ENCODE data around the gene MRLN.
"Not testable (repeated sequence)": the region's sequence is repeated elsewhere in the genome, so short reads cannot be mapped to it uniquely, and the experiment has no call there.

The MRLN gene

DNA sequence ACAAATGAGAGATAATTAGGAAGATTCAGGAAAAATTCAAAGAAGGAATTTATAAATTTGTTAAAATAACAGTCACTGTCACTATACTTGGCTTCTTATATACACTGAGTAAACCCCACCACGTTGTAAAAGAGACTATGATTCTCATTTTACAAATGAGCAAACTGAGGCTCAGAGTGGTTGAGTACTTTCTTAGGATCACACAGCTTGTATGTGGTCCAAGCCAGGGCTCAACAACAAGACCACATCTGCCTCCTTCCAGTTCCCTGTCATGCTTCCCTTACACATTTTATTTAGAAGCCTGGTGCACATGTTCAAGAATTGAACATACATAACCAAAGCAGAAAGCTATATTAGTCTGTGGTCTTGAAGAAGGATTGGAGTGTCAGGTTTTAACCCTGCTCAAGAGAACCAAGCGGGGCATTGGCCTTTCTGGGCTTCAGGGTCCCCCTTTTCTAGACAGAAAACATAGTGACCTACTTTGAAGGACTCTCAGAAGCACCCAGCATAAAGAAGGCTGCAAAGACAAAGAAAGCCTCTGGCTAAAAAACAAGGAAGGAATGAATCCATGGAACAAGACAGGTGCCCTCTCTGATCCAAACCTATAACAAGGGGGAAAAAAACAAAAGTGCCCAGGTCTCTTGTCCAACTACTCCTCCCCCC lies 846 bp downstream of the MRLN start:
- in situ Hi-C loops (cut with HindIII; ENCODE audit: low pct_ligation_motif_present, low pct_unique_long_range_greater_than_20kb, low sequenced_read_pairs): no loop called here
- no peak for DNase-seq

DNA sequence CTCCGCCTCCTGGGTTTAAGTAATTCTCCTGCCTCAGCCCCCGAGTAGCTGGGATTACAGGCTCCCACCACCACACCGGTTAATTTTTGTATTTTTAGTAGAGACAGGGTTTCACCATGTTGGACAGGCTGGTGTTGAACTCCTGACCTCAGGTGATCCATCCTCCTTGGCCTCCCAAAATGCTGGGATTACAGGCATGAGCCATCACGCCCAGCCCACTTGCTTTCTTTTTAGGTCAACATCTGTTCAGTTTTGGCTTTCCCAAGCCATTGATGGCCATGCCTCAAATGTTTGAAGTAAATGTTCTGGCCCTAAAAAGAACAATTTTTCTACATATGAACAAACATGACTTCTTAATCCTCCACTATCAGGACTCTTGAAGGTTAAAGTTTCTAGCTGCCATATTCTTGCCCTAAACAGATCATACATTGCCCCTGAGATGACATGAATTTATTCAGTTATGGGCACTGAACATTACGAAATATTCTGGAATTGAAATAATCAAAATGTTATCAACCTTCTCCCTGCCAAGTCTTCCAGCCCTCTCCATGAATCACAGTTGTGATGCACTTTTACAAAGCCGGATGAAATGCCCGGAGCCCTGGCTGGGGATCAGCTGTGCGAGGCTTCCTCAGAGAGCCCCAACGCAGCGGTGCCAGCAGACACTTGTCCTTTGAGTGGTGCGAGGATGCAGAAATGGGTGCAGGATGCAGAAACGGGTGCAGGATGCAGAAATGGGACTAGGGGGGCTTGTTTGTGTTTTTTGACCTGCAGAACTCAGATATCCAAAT lies 2.9 kb downstream of the MRLN start:
- in situ Hi-C loops (cut with HindIII; ENCODE audit: low pct_ligation_motif_present, low pct_unique_long_range_greater_than_20kb, low sequenced_read_pairs): no loop called here
- no peak for DNase-seq

DNA sequence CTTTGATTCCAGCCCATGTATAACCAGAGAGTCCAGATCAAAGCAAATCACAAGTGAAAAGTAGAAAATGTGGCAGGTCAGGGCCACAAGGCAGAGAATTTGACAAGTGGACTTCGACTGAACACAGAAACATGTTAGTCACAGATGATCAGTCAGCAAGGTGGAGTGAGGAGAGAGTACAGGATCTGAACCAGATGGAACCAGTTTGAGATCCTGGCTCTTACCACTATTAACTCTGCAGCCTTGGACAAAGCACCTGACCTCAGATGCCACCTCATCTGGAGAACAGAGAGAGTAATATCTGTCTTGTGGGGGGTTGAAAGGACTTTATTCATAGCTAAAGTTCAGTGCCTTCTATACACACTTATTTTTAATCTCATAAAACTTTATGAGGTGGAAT lies 4.4 kb downstream of the MRLN start:
- in situ Hi-C loops (cut with HindIII; ENCODE audit: low pct_ligation_motif_present, low pct_unique_long_range_greater_than_20kb, low sequenced_read_pairs): no loop called here
- no peak for DNase-seq

DNA sequence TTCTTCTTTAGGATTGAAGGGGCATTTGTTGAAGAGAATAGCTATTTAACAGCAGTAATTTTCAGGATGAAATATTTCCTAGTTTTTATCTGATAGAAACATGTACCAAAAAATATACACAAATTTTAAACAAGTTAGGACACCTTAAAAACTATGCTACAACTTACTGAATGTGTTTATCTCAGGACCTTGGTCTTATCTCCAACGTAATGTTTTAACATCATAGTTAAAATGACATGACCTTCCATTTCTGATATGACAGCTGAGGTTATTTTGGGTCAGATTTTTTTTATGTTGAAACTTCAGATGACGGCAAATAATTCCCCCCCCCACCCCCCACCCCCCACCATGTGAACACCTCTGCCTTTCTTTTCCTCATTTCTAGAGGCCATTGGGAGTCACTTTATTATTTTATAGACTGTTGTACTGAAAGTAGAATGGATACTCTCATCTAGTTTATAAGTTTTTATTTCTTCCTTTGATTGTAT lies 8.0 kb downstream of the MRLN start:
- in situ Hi-C loops (cut with HindIII; ENCODE audit: low pct_ligation_motif_present, low pct_unique_long_range_greater_than_20kb, low sequenced_read_pairs): no loop called here
- no peak for DNase-seq

DNA sequence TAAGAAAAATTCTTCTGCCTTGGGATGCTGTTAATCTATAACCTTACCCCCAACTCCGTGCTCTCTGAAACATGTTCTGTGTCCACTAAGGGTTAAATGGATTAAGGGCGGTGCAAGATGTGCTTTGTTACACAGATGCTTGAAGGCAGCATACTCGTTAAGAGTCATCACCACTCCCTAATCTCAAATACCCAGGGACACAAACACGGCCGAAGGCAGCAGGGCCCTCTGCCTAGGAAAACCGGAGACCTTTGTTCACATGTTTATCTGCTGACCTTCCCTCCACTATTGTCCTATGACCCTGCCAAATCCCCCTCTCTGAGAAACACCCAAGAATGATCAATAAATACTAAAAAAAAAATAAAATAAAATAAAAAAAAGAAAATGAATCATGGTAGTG lies 8.5 kb downstream of the MRLN start:
- in situ Hi-C loops (cut with HindIII; ENCODE audit: low pct_ligation_motif_present, low pct_unique_long_range_greater_than_20kb, low sequenced_read_pairs); DNase-seq: not testable (repeated sequence)

DNA sequence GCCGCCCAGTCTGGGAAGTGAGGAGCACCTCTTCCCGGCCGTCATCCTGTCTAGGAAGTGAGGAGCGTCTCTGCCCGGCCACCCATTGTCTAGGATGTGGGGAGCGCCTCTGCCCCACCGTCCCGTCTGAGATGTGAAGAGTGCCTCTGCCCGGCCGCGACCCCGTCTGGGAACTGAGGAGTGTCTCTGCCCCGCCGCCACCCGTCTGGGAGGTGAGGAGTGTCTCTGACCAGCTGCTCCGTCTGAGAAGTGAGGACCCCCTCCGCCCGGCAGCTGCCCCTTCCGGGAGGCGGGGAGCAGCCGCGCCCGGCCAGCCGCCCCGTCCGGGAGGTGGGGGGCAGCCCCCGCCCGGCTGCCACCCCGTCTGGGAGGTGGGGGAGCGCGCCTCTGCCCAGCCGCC lies 9.1 kb downstream of the MRLN start:
- in situ Hi-C loops (cut with HindIII; ENCODE audit: low pct_ligation_motif_present, low pct_unique_long_range_greater_than_20kb, low sequenced_read_pairs); DNase-seq: not testable (repeated sequence)

DNA sequence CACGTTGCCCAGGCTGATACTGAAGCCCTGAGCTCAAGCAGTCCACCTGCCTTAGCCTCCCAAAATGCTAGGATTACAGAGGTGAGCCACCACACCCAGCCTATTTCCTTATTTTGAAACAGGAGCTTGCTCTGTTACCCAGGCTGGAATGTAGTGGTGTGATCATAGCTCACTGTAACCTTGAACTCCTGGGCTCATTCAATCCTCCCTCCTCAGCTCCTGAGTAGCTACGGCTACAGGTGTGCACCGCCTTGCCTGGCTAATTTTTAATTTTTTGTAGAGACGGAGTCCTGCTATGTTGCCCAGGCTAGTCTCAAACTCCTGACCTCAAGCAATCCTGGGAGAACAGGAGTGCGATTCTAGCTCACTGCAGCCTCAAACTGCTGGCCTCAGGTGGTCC lies 11.7 kb downstream of the MRLN start:
- DNase-seq: no peak
- in situ Hi-C loops (cut with HindIII; ENCODE audit: low pct_ligation_motif_present, low pct_unique_long_range_greater_than_20kb, low sequenced_read_pairs): no loop called here

DNA sequence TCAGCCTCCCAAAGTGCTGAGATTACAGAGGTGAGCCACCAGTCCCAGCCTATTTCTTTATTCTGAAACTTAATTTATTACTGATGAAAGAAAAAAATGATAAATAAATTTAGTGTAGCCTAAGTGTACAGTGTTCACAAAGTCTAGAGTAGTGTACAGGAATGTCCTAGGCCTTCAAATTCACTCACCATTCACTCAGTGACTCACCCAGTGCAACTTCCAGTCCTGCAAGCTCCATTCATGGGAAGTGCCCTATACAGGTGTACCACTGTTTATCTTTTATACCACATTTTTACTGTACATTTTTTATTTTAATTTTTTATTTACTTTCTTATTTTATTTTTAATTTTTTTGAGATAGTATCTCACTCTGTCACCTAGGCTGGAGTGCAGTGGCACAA lies 12.2 kb downstream of the MRLN start:
- in situ Hi-C loops (cut with HindIII; ENCODE audit: low pct_ligation_motif_present, low pct_unique_long_range_greater_than_20kb, low sequenced_read_pairs): no loop called here
- no peak for DNase-seq

DNA sequence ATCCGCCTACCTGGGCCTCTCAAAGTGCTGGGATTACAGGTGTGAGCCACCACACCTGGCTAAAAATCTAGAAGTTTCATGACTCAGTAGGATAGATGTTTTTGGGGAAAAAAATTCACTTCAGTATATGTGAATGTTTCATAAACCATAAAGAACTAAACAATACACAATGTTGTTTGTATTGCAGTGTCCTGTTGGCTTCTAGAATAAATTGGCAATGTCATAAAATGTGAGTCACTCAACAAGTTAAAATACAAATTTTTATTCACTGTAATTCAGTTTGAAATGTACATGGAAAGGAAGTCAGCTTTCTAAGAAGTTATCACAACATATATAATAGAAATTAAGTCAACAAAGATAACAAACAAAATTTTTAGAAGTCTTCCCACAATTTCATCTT lies 16.5 kb downstream of the MRLN start:
- in situ Hi-C loops (cut with HindIII; ENCODE audit: low pct_ligation_motif_present, low pct_unique_long_range_greater_than_20kb, low sequenced_read_pairs): no loop called here
- DNase-seq: no peak

DNA sequence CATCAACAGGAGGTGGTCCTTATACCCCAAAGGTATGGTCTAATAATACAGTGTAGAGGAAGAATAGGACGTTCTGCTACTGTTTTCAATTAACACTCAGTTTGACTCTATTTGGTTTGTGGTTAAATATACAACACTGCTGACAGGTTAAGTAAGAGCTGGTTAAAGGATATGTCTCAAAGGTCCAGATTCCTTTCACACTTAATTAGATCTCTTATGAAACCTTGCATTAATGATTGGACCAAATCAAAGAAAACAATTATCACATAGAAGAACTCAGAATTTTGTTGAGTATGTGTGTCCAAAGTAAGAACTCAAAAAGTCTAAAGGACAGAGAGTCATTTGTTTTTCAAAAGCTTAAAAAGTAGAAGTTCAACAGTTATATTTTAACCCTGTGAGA lies 18.0 kb downstream of the MRLN start:
- DNase-seq: no peak
- in situ Hi-C loops (cut with HindIII; ENCODE audit: low pct_ligation_motif_present, low pct_unique_long_range_greater_than_20kb, low sequenced_read_pairs): no loop called here

DNA sequence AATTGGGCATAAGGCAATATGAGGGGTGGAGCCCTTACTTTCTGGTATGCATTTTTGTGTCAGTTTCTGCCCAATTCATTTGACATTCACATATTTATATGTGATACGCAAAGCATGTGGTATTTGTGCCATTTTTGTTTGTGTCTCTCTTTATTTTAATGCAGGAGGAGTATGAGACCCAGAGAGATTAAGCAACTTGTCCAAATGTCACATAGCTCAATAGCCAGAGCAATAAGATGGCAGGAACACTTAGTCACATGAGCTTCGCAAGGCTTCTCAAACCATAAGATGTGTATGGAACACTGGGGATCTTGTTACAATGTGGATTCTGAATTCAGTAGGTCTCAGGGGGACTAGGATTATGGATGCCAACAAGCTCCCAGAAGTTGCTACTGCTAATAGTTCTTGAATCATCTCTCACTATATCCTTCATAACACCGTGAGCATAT lies 19.2 kb downstream of the MRLN start:
- in situ Hi-C loops (cut with HindIII; ENCODE audit: low pct_ligation_motif_present, low pct_unique_long_range_greater_than_20kb, low sequenced_read_pairs): no loop called here
- DNase-seq: no peak

DNA sequence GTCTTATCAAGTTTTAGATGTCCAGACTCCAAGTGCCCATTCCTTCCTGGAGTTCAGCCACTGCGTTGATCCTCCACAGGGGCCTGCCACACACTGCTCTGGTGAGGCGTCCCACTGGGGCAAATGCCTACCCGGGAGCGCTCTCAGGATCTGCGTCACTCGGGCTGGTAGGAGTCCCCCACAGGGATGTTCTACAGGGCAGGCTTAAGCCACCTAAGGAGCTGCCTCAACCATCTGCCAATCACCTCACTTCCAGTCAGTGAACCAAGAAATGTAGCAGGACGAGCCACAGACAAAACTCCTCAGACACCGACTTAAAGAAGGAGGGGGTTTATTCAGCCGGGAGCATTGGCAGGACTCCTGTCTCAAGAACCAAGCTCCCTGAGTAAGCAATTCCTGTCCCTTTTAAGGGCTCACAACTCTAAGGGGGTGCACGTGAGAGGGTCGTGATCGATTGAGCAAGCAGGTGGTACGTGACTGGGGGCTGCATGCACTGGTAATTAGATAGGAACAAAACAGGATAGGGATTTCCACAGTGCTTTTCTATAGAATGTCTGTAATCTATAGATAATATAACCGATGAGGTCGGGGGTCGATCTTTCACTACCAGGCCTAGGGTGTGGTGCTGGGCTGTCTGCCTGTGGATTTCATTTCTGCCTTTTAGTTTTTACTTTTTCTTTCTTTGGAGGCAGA lies 19.8 kb downstream of the MRLN start:
- in situ Hi-C loops (cut with HindIII; ENCODE audit: low pct_ligation_motif_present, low pct_unique_long_range_greater_than_20kb, low sequenced_read_pairs); DNase-seq: not testable (repeated sequence)

DNA sequence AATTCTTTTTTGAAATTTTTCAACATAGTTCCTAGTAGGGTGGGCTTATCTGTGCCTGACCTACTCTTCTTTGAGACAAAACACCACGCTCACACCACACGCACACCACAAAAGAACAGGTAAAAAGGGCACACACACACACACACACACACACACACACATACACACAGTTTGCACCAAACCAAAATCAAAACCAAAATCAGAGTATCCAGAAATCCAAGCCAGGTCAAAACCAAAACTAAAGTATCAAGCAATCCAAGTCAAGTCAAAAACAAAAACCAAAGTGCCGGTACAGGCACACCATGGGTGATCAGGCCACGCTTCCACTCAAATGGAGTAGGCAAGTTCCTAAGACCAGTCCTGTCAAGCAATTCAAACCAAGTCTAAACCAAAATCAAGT lies 20.4 kb downstream of the MRLN start:
- in situ Hi-C loops (cut with HindIII; ENCODE audit: low pct_ligation_motif_present, low pct_unique_long_range_greater_than_20kb, low sequenced_read_pairs); DNase-seq: not testable (repeated sequence)

DNA sequence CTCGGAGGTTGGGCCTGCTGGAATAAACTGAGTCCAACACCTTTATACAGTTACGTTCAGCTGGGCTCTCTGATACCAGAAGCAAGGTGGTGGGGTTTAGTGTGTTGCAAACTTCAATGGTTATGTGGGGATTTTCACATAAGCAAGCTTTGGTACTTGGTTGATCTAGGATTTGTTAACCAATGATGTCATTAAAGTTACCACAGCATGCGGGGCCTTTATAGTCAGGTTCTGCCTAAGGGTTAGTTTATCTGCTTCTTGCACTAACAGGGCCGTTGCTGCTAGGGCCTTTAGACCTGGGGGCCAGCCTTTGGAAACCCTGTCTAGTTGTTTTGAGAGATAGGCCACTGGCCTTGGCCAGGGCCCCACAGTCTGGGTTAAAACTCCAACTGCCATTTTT lies 24.1 kb downstream of the MRLN start:
- in situ Hi-C loops (cut with HindIII; ENCODE audit: low pct_ligation_motif_present, low pct_unique_long_range_greater_than_20kb, low sequenced_read_pairs); DNase-seq: not testable (repeated sequence)

DNA sequence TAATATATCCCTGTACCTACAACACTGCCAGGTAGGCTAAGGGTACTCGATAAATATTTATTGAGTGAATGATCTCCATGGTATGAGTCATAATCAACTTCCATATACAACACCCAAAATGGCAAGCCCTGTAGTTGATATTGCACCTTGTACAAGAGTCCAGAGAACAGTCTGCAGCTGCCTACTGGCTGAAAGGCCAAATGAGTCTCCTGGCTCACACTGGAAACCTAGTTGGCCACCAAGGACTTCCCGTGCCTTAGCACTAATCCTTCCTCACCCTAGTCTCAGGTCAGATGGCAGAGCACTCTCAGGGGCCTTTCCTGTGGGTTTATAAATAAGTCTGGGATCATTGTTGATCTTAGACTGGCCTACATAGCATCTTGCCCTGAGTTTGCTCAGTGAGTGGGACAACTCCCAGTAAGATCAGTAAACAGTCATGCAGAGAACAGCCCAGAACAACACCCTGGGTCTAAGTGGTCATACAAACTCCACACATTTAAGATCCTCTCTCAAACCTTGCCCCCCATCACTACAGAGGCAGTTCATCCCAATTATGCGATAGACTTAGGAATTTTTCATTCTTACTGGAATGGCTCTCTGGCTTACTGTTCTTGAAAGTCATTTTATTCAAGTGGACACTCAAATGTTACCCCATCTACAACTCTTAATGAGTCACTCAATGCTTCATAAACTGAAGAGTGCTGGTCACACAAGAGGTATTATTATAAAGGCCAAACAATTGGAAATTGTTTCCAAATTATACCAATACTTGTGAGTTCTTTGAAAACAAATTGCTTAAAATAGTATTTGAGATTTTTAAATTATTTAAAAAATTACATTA lies 28.9 kb downstream of the MRLN start:
- DNase-seq: no peak
- in situ Hi-C loops (cut with HindIII; ENCODE audit: low pct_ligation_motif_present, low pct_unique_long_range_greater_than_20kb, low sequenced_read_pairs): no loop called here

DNA sequence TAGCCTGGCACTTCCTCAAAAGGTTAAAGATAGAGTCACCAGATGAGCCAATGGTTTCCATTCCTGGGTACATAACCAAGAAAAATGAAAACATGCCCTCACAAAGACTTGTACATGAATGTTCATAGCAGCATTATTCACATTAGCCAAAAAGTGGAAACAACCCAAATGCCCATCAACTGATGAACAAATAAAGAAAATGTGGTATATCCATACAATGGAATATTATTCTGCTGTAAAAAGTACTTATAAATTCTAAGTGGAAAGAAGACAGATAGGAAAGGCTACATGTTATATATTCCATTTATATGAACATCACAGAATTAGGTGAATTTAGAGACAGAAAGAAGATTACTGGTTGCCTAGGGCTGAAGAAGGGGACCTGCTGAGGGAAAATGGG lies 32.9 kb downstream of the MRLN start:
- DNase-seq: no peak
- in situ Hi-C loops (cut with HindIII; ENCODE audit: low pct_ligation_motif_present, low pct_unique_long_range_greater_than_20kb, low sequenced_read_pairs): no loop called here

DNA sequence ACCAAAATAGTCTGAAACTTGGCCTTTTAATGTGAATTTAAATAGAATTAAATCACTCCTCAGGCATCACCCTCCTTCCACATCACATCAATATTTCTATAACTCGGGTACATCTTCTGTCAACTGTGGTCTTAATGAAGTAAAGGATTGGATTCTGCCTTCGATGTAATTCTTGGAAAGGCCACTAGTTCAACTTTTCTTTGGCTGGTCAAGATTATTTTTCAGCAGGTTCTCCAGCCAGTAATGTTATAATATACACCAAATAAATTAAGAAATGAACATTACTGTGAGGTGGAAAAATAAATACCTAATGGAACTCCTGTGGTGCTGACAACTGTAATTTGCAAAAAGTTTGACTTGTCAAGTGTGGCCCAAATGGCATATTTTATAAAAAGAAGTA lies 33.9 kb downstream of the MRLN start:
- no peak for DNase-seq
- in situ Hi-C loops (cut with HindIII; ENCODE audit: low pct_ligation_motif_present, low pct_unique_long_range_greater_than_20kb, low sequenced_read_pairs): no loop called here

DNA sequence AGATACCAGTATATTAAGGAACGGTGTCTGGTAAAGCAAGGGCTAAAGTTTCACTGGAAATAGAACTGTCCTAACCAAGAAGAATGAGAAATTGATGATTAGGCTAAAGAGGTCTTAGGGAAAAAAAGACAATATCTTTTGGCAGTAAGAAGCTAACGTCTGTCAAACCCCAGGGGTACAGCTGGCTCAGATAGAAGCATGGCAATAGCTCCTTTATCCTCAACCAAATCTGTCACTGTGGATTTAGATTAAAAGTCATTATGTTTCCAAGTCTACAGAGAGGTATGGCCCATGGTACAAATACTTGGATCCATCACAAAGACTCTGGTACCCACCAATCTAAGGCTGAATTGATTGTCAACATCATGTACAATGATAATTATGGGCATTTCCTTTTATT lies 35.0 kb downstream of the MRLN start:
- DNase-seq: no peak
- in situ Hi-C loops (cut with HindIII; ENCODE audit: low pct_ligation_motif_present, low pct_unique_long_range_greater_than_20kb, low sequenced_read_pairs): no loop called here

Data from ACHN (cell line).